H1 (cell line): Measurements from ENCODE around the gene TMCC1. TPM values are rescaled to one million over a fixed set of nuclear protein-coding genes. Genes with fewer than 3 reads are reported as not detected.

Source experiments
- CHD7 ChIP-seq: fragments of 300-600 bp; sonication (generic); IDR thresholded peaks from 2 replicates; pipeline ENCODE4 v1.7.1; 2012; ENCODE audit warnings: low read length, moderate library complexity, mild to moderate bottlenecking, inconsistent platforms; ENCODE audit not compliant: insufficient replicate concordance
- polyA plus RNA-seq, 7 experiments: library from polyadenylated mRNA; depleted of rRNA in 3 of 7; stranded (reverse) in 5 of 7; unstranded in 2 of 7; fragments of >200 nt in 5 of 7; fragments of 200-250 nt in 2 of 7; gene quantifications; 1 replicate in 5 of 7; 2 replicates in 1 of 7; 4 replicates in 1 of 7; pipeline versions ENCODE4 v1.2.1 to v1.2.3, GENCODE V29; 2011 to 2013; ENCODE audit warnings: missing spikeins in 2 of 7, mixed read lengths in 2 of 7
- total RNA-seq: library from RNA; stranded (reverse); fragmentation: NEBNext Ultra II Directional; extraction: Animal tissue kit (Norgen Biotek cat#: 25700); gene quantifications from 2 replicates; pipeline ENCODE4 v1.2.1, GENCODE V29; 2021

The TMCC1 gene
- total and polyA plus RNA-seq, 2 of the 8 experiments (the other 6 are each of a cell fraction or from before 2014, with no cell fraction given), result 10.4 to 27.1 TPM

GRCh38 chr3:129653019-129653418 lies 240.5 kb downstream of the TMCC1 start (continued):
- TF ChIP-seq CHD7, result no peak
